Cerebellar nuclear complex (tissue), 1 donor: ENCODE measurements around the gene DNPH1.

ENCODE experiments used
- DNase-seq, 2 experiments: peaks; one replicate each; lab custom pipeline; 2025; lab: John Stamatoyannopoulos, UW

DNPH1 gene

DNA sequence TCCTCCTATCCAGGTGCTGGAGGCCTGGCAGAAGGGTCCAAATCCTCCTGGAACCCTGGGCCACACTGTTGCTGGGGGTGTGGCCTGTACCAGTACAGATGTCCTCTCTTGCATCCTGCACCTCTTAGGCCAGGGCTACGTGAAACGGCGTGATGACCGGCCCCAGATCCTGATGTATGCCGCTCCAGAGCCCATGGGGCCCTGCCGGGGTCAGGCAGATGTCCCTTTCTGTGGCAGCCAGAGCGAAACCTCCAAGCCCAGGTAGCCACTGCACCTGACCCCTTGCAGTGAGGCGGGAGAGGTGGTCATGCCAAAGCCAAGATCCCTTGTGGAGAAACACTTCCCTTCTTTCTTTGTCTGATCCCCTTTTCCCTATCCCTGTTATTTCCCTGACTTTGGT, 14.2 kb downstream of the DNPH1 start:
- no peak for DNase-seq

DNA sequence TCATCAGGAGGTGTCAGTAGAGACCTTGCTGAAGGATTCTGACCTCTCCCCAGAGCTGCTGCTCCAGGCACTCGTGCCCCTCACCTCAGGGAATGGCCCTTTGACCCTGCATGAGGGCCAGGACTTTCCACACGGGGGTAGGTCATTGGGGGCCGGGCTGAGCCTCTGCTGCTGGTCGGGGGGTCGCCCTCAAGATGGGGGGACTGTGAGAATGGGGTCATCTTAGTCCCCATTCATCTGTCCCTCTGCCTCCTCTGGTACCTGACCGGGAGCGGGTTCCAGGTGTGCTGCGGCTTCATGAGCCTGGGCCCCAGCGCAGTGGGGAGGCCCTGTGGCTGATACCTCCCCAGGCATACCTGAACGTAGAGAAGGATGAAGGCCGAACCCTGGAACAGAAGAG, 15.8 kb downstream of the DNPH1 start:
- DNase-seq: no peak

DNA sequence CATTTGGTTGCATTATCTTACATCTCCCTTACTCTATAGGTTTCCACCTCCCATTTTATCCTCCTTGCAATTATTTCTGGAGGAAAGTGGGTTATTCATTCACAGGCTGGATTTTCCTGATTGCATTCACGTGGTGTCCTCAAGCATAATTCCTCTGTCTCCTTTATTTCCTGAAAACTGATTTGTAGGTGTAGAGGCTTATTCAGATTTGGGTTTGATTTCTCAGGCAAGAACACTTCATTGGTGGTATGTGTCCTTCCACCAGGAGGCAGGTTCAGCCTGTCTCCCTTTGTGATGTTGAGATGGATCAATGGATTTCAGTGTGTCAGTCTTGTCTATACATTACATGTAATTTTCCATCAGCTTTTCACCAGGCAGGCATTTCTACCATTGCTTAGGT, 17.3 kb downstream of the DNPH1 start:
- no peak for DNase-seq

DNA sequence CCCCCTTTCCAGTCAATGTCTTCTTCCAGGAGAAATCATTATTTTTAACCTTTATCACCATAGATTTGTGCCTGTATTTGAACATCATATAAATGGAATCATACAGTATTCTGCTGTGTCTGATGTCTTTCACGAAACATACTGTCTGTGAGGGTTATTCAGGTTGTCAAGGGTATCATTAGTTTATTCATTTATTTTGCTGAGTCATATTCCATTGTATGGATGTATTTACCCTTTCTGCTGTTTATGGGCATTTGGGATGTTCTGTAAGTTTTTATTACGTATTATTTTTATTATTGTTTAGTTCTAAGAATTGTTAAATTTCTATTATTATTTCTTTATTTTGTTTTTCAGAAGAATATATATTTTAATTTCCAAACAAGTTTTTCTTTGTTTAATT, 22.0 kb downstream of the DNPH1 start:
- DNase-seq: no peak

DNA sequence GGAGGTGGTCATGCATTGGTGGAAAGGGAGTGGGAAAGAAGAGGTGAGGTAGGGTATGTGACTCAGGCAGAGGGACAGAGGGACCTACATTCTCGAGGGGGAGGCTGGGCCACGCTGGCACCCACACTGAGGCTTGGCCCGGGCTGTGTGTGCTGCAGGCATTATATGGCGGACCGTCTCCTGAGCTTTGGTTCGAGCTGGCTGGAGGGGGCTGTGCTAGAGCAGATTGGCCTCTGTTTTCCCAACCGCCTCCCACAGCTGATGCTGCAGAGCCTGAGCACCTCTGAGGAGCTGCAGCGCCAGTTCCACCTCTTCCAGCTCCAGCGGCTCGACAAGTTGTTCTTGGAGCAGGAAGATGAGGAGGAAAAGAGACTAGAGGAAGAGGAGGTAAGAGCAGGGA, 23.4 kb downstream of the DNPH1 start:
- no peak for DNase-seq

DNA sequence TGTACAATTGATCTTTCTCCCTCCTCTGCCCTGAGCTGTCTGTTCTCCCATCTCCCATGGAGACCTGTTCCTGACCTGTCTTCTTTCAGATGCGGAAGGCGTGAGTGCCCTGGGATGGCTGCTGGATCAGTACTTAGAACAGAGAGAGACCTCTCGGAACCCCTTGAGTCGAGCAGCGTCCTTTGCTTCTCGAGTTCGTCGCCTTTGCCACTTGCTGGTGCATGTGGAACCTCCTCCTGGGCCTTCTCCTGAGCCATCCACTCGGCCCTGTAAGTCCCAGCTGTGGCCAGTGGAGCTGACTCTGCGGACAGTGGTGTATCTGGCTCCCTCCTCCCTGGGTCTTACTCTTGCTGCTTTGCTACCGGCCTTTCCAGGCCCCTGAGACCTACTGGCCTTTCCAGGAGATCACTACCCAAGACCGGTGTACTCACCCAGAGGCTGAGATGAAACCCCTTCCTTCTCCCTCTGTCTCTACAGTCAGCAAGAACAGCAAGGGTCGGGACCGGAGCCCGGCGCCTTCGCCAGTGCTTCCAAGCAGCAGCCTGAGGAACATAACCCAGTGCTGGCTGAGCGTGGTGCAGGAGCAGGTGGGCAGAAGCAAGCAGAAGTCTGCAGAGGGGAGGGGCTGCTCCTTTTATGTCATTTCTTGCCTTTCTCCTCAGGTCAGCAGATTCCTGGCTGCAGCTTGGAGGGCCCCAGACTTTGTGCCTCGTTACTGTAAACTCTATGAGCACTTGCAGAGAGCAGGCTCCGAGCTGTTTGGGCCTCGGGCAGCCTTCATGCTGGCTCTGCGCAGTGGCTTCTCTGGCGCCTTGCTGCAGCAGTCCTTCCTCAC, 24.8 kb downstream of the DNPH1 start:
- no peak for DNase-seq

DNA sequence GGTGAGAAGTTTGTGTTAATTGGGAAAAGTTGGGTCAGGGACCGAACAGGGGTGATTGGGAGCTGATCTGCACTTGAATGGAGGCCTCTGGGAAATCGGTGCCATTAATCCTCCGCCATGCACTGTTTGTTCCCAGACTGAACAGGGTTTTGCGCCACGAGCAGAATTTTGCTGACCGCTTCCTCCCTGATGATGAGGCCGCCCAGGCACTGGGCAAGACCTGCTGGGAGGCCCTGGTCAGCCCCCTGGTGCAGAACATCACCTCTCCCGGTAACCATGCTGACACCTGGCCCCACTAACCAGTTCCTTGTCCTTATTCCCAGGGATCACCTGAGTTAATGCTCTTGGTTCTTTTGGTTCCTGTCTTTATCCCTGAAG, 25.6 kb downstream of the DNPH1 start:
- DNase-seq: no peak

DNA sequence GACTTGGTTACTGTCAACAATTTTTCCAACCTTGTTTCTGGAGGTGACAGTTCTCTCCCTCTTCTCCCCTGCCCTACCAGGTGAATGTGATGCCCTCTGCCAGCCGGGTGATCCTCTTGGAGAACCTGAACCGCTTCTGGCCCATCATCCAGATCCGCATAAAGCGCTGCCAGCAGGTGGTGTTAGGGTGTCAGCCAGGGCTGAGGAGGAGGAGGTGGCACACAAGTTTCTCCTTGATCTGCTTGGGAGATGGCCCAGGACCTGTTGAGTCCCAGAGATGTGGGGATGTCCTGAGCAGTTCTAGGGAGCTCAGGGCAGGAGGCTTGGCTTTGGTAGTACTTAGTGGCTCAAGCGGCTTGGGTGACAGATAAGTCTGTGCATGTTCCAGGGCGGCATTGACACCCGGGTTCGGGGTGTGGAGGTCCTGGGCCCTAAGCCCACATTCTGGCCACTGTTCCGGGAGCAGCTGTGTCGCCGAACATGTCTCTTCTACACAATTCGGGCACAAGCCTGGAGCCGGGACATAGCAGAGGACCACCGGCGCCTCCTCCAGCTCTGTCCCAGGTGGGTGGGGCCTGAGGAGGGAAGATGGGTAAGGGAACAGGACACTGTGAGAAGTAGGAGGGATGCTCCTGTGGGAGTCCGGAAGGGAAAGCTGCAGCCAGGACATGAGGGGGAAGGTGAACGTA, 26.1 kb downstream of the DNPH1 start:
- DNase-seq: no peak

DNA sequence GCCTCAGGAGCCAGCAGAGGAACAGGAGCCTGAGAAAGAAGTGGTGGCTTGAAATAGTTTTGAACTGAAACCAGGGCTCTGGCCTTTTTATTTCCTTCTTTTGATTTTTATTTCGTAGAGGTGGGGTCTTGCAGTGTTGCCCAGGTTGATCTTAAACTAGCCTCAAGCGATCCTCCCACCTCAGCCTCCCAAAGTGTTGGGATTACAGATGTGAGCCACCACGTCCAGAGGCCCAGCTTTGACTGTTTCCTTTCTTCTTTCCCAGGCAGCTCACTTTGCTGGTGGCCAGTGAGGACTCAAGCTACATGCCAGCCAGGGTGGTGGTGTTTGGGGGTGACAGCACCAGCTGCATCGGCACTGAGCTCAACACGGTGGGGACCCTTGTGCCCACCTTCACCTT, 26.8 kb downstream of the DNPH1 start:
- no peak for DNase-seq

DNA sequence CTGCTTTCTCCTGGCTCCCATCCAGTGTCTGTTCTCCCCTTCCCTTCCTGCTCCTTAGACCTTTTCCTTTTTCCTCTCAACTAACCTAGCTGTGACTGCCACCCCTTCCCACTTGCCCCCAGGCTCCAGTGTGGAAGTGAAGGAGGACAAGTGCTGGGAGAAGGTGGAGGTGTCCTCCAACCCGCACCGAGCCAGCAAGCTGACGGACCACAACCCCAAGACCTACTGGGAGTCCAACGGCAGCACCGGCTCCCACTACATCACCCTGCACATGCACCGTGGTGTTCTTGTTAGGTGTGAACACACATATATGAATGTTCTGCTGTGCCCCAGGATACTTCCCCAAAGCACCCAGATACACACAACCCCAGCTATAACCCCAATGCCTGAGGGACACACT, 28.7 kb downstream of the DNPH1 start:
- no peak for DNase-seq

DNA sequence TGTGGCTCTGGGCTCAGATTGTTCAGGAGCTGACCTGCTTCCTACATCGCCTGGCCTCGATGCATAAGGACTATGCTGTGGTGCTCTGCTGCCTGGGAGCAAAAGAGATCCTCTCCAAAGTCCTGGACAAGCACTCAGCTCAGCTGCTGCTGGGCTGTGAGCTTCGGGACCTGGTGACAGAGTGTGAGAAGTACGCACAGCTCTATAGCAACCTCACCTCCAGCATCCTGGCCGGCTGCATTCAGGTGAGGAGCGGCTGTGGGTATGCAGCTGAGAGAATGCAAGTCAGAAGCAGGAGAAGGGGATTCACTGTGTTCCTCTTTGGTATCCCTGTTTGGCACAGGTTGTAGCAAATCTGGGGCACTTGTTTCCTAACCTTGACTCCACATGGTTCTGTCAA, 29.4 kb downstream of the DNPH1 start:
- no peak for DNase-seq

DNA sequence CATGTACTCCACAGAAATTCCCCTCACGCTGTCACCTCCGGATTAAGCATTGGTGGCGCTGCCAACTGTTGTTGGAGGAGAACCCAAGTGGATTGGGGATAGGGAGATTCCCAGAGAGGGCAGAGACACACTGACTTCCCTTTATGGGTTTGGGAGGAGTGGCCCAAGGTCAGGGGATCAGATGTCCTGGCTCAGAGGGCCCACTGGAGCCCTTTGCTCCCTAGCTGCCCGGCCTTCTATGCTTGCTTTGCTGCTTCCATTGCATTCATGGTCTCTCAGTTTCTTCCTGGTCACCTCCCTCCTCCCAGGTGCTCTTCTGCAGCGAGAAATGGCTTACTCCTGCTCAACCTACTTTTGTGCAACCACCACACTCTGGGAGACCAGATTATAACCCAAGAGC, 32.9 kb downstream of the DNPH1 start:
- DNase-seq: no peak

DNA sequence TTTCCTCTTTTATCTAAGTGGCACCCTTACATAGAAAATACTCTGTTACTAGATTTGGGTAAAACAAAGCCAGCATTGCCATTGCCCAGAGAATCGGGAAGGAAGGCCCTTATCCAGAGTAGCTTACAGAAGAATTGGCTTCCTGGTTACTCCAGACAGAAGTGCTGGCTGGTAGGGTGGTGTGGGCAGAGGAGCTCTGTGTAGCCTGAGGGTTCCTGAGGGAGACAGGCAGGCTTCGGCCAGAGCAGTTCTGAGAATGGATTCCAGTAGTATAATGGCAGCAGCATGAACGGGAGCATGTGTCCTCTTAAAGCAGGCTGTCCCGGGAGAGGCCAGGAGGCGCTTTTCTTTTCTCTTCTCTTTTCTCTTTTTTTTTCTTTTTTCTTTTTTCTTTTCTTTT, 35.4 kb downstream of the DNPH1 start:
- no peak for DNase-seq

DNA sequence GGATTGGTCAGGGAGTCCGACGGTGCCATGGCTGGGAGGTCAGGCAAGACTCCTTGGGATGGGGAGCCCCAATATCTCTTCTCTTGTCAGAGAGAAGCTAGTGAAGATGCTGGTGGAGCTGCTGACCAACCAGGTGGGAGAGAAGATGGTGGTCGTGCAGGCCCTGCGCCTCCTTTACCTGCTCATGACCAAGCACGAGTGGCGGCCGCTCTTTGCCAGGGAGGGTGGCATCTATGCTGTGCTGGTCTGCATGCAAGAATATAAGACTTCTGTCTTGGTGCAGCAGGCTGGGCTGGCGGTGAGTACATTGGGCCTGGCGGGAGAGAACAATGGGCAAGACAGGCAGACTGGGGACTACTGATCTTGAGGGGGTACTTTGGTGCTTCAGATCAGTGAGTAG, 36.4 kb downstream of the DNPH1 start:
- no peak for DNase-seq

DNA sequence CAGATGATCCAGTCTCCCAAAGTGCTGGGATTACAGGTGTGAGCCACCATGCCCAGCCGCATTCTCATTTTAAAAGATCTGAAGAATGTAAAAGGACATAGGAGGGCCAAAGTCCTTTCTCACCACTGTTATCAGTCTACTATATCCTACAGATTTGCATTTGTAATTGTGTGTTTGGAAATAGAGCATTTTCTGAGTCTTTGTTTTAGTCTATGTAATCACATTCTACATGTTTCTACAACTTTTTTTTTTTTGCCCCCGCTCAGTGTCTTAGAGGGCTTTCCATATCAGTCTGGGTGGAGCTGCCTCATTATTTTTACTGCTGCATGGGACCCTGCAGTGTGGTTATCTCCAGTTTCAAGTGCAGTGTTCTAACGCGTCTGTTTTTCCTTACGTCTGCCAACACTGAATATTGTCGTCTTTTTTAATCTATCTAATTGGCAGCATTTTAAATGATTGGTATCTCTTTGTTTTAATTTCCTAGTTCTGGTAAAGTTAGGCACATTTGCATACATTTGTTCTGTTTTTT, 39.4 kb downstream of the DNPH1 start:
- no peak for DNase-seq

DNA sequence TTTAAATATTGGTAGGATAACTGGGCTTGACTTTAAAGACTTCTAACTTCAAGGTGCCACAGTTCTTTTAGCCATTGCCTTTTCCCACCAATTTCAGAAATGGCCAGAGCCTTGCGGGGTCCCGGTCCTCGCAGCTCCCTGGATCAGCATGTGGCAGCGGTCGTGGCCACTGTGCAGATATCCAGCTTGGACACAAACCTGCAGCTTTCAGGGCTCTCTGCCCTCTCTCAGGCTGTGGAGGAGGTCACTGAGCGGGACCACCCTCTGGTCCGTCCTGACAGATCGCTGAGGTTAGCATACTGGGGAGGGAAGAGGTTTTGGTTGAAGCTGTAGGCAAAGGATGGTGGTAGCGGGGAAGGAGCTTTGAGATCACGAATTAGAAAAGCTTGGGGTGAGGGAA, 40.9 kb downstream of the DNPH1 start:
- no peak for DNase-seq

DNA sequence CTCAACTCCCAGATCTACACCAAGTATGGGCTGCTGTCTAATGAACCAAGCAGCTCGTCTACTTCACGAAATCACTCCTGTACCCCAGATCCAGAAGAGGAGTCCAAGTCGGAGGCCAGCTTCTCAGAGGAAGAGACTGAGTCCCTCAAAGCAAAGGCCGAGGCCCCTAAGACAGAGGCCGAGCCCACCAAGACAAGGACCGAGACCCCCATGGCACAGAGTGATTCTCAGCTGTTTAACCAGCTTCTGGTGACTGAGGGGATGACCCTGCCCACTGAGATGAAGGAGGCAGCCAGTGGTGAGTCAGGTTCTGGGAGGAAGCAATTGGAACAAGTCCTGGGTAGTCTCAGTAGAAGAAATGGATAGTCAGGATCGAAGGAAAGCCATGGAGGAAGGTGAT, 41.5 kb downstream of the DNPH1 start:
- DNase-seq: no peak

DNA sequence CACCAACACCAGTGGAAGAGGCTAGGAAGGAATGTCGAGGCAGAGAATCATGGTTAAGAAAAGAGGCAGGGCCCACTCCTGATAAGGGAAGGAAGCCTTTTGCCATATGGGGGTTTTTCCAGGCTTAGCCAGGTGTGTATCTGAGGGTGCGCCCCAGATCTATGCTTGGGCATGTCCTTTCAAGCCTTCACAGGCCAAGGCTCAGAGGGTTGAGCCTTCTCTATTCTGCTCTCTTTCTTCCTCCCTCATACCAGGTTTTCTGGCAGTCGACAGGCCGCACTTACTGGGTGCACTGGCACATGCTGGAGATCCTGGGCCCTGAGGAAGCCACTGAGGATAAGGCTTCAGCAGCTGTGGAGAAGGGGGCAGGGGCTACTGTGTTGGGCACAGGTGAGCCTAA, 42.6 kb downstream of the DNPH1 start:
- DNase-seq: no peak

DNA sequence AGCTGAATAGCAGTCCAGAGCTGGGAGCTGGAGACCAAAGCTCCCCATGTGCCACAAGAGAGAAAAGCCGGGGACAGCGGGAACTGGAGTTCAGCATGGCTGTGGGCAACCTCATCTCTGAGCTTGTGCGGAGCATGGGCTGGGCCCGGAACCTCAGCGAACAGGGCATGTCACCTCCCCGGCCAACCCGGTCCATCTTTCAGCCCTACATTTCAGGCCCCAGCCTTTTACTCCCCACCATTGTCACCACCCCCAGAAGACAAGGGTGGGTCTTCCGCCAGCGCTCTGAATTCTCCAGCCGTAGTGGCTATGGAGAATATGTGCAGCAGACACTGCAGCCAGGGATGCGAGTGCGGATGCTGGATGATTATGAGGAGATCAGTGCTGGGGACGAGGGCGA, 43.3 kb downstream of the DNPH1 start:
- DNase-seq: no peak

DNA sequence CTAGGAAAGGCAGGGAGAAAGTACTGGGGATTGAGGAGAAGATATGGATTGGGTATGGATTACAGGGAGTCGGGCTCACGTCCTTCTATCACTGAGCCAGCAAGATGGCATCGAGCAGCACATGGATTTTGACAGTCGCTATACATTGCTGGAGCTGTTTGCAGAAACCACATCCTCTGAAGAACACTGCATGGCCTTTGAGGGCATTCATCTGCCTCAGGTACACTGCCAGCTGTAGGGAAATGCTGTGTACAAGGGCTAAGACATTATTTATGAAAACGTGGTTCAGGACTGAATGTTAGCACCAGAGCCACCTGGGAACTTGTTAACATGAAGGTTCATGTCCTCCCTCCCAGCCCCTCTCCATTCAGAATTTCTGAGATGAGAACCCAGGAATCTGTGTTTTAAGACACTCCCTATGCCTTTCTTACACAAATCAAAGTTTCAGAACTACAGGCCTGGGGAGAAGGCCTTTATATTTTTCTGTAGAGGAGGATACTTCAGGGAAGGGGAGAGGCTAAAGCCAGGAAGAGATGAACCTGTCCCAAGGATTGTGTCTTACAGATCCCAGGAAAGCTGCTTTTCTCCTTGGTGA, 43.8 kb downstream of the DNPH1 start:
- DNase-seq: no peak

DNA sequence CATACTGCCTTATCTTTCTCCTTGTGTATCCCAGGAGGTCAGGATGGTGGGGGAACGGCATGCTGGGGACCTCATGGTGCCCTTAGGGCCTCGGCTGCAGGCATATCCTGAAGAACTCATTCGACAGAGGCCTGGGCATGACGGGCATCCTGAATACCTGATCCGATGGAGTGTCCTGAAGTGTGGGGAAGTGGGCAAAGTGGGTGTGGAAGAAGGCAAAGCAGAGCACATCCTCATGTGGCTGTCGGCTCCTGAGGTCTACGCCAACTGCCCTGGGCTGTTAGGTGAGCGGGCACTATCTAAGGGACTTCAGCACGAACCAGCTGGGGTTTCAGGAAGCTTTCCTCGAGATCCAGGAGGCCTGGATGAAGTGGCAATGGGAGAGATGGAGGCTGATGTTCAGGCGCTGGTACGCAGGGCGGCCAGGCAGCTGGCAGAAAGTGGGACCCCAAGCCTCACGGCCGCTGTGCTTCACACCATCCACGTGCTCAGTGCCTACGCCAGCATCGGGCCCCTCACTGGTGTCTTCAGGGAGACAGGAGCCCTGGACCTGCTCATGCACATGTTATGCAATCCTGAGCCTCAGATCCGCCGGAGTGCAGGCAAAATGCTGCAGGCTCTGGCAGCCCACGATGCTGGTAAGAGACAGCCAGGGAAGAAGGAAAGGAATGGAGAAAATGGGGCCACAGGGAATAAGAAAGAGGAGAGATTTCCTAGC, 44.9 kb downstream of the DNPH1 start:
- DNase-seq: no peak

DNA sequence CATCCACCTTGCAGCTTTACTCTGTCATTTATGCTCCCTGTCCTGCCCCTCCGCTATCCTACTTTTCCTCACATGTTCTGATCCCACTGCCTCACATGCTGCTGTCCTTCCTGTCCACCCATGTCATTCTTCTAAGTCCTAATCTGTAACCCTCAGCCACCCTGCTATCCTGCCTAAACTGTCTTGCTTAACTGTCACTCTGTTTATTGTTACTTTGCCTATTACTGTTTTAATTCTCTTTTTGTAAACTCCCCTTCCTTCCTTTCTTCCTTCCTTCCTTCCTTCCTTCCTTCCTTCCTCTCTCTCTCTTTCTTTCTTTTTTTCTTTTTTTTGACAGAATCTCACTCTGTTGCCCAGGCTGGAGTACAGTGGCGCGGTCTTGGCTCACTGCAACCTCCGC, 45.8 kb downstream of the DNPH1 start:
- DNase-seq: no peak
